ENCODE results near the gene NRSN2.

DNA sequence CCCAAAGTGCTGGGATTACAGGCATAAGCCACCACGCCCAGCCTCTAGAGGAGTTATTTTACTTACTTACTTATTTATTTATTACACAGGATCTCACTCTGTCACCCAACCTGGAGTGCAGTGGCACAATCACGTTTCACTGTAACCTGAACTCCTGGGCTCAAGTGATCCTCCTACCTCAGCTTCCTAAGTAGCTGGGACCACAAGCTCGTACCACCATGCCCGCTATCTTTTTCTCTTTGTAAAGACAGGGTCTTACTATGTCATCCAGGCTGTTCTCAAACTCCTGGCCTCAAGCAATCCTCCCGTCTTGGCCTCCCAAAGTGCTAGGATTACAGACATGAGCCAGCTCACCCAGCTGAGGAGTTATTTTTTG is 32.0 kb downstream of the NRSN2 start:
- TF ChIP-seq, protein P1, sequence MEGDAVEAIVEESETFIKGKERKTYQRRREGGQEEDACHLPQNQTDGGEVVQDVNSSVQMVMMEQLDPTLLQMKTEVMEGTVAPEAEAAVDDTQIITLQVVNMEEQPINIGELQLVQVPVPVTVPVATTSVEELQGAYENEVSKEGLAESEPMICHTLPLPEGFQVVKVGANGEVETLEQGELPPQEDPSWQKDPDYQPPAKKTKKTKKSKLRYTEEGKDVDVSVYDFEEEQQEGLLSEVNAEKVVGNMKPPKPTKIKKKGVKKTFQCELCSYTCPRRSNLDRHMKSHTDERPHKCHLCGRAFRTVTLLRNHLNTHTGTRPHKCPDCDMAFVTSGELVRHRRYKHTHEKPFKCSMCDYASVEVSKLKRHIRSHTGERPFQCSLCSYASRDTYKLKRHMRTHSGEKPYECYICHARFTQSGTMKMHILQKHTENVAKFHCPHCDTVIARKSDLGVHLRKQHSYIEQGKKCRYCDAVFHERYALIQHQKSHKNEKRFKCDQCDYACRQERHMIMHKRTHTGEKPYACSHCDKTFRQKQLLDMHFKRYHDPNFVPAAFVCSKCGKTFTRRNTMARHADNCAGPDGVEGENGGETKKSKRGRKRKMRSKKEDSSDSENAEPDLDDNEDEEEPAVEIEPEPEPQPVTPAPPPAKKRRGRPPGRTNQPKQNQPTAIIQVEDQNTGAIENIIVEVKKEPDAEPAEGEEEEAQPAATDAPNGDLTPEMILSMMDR (IDR thresholded peaks at IDR 0.05) = no peak
- no peak for TF ChIP-seq POLR2A (IDR thresholded peaks at IDR 0.05)
